ENCODE data around the gene TNFRSF1B.

TNFRSF1B gene

DNA sequence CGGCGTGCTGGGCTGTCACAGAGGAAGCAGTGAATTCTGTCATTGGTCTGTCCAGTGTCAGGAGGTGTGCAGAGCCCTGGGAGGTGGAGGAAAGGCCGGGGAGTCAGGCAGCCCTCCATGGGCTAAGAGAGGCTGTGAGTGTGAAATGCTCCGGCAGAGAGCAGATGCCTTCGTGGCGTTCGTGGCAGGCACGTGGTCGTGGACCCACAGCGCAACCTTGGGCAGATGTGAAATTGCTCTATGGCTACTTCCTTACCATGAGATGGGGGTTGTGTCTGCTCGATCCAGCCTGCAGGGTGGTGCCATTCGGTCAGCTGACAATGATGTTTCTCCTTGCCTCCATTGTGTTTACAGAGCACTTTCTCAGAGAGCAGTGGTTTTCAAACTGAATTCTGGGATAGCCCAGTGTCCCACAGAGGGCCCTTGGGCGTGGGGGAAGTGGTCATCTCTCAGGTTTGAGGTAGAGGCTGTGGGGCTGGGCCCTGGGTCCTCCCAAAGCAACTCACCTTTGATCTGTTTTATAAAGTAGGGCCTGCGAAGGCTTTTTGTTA, 27.9 kb downstream of the TNFRSF1B start:
- DNase-seq (ENCODE audit: low read depth): no peak

DNA sequence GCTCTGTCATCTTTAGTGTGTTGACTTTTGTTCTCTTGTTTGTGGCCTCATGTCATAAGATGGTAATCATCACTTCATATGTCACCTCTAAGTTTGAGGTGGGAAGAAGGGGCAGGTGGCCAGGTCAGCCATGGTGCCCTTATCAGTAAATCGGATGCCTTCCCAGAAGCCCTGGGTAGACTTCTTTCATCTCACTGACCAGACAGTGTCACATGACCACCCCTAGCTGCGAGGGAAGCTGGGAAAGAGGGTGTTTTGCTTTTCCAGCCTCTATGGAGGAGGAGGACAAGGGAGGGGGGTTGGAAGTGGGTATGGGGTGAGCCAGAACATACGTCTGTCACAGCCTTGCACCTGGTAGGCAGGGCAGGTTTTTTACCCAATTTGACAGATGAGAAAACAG, 28.6 kb downstream of the TNFRSF1B start:
- no peak for DNase-seq (ENCODE audit: low read depth)

DNA sequence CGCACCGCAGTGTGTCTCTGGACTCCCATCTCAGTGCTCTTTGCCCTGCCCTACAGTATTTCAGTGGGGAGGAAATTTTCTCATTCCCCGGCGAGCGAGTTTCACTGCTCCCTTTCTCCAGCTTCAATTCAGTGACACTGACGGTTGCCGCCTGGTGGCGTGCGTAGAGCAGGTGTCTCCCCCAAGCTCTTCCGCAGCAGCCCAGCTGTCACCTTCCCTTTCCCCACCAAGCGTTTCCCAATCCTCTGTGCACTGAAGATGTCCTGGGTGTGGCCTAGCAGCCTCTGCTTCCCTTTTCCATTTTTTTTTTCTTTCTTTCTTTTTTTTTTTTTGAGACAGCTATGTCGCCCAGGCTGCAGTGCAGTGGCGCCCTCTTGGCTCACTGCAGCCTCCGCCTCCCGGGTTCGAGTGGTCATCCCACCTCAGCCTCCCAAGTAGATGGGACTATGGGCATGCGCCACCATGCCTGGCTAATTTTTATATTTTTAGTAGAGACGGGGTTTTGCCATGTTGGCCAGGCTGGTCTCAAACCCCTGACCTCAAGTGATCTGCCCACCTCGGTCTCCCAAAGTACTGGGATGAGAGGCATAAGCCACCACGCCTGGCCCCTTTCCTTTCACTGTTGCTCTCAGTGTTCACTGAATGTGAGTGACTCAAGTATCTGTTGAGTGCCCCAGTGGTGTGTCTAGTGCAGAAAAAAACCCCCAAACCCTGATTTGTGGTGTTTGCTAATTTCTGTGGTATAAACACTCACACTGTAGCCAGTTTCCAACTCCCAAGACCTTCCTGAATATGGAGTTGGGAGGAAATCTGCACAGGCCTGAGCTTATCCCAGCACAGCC, 30.1 kb downstream of the TNFRSF1B start:
- no peak for DNase-seq (ENCODE audit: low read depth)

DNA sequence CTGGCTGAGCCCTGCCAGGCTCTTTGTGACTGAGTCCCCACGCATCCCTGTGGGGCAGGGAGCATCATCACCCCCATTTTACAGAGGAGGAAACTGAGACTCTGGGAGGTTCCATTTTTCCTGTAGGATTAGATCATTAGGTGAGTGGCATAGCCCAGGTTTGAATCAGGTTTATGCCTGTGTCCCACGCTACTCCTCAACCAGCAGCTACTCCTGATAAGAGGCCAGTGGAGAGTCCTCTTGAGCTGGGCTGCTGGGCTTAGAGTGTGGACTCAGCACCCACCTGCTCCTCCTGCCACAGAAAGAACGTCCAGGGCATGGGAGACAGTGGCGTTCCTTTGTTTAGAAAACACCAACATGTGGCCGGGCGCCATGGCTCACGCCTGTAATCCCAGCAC, 30.7 kb downstream of the TNFRSF1B start:
- DNase-seq (ENCODE audit: low read depth): no peak

DNA sequence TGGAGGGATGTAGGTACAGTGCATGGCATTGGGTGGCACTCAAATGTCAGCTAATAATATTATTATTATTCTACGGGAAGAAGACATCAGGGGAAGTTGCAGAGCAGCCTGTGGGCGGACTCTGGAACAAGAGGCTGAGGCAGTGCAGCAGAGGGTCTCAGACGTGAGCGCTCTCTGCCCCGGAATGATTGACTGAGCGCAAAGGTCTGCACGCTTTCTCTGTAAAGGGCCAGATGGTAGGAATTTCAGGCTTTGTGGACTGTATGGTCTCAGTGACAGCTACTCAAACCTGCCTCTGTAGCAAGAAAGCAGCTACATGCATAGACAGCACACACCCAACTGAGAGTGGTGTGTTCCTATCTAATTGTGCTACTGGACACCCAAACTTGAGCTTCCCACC, 33.4 kb downstream of the TNFRSF1B start:
- DNase-seq (ENCODE audit: low read depth): no peak

DNA sequence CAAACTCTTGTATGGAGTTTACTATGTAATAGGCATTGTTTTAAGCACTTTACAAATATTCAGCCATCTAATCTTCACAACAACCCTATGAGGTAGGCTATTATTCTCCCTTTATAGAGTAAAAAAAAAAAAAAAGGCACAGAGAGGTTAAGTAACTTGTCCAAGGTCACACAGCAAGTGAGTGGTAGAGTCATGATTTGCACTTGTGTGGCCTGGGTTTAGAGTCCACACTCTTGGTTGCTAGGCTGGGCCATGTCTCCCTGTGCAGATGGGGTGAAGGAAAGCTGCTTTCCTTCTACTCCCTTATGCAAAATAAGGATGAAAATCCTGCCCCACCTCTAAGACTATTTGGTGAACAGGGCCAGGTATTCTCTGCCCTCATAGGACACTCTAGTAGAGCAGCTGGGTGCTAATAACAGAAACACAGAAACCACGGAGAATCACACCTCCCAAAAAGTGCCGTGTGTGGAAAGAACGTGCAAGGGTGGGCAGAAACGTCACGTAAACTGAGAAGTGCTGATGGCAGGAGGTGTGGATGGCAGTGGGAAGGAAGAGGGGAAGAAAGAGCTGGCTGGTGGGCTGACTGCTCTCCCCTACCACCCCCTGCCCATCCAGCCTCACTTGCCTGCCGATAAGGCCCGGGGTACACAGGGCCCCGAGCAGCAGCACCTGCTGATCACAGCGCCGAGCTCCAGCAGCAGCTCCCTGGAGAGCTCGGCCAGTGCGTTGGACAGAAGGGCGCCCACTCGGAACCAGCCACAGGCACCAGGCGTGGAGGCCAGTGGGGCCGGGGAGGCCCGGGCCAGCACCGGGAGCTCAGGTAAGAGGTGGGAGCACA, 34.8 kb downstream of the TNFRSF1B start:
- peak; percentile 42 for DNase-seq (ENCODE audit: low read depth)

DNA sequence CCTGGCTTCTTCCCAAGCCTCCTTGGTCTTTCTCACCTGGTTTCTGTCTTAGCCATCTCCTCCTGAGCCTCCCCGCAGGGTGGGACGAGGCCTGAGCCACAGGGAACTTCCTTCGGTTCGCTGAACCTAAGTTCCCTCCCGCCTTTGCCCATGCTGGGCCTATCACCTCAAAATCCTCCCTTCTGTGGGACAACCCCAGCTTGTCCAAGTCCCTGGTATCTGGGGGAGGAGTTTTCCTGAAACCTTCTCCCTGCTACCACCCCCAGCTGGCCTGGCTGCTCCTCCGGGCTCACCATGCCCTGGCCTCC, 35.4 kb downstream of the TNFRSF1B start:
- DNase-seq (ENCODE audit: low read depth): no peak

DNA sequence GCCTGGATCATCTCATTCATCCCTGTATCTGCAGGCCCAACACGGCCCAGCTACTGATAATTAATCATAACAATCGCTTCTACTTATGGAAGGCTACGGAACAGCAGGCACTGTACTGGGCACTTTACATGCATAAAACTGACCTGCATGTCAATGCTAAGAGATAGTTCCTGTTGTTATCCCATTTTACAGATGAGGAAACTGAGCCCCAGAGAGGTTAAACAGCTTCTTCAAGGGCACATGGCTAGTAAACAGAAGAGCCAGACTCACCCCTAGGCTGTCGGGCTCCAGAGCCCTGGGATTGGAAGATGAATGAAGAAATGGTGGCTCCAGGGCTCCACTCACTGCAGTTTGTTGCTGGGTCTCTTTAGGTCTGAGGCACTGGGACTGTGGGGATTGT, 35.8 kb downstream of the TNFRSF1B start:
- DNase-seq (ENCODE audit: low read depth): no peak

DNA sequence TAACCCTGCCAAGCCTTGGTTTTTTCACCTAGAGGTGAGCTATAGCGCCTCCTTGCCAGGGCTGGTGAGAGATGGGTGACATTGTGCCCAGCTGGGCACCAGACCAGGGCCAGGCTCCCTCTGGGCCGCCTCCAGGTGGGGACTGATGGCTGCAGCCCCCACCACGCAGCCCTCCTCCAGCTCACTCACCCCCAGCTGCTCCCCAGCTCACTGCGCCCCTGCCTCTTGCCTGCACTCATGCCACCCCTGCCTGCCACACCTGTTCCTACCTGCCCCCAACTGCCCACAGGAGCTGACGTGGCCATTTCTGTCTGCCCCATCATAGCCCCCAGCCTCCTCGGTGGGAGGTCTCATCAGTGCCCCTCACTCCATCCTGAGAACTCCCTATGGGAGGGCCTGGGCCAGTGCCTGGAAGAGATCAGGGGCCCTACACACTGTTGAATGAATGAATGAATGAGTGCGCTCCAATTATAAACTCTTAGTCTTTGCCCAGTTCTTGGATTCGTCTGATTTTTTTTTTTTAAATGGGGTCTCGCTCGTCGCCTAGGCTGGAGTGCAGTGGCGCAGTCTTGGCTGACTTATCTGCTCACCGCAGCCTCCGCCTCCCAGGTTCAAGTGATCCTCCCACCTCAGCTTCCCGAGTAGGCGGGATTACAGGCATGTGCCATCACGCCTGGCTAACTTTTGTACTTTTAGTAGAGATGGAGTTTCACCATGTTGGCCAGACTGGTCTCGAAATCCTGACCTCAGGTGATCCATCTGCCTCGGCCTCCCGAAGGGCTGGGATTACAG, 36.6 kb downstream of the TNFRSF1B start:
- no peak for DNase-seq (ENCODE audit: low read depth)

DNA sequence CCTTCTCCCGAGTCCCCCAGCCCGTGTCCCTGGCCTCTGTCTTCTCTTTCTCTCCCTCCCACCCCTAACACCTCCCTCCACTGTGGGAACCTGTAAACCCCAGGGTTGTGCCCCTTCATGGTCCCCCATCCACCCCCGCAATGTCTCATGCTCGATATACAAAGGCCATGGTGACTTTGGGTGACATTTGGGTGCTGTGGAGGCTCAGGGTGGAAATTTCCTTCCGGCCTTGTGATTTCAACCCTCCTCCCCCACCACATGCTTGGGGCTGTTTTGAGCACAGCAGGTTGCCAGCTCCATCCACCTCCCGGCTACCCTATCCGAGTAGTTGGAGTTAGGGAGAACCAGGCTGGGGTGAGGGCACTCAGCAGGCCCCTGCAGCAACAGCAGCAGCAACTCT, 37.3 kb downstream of the TNFRSF1B start:
- DNase-seq (ENCODE audit: low read depth): peak; percentile 62

DNA sequence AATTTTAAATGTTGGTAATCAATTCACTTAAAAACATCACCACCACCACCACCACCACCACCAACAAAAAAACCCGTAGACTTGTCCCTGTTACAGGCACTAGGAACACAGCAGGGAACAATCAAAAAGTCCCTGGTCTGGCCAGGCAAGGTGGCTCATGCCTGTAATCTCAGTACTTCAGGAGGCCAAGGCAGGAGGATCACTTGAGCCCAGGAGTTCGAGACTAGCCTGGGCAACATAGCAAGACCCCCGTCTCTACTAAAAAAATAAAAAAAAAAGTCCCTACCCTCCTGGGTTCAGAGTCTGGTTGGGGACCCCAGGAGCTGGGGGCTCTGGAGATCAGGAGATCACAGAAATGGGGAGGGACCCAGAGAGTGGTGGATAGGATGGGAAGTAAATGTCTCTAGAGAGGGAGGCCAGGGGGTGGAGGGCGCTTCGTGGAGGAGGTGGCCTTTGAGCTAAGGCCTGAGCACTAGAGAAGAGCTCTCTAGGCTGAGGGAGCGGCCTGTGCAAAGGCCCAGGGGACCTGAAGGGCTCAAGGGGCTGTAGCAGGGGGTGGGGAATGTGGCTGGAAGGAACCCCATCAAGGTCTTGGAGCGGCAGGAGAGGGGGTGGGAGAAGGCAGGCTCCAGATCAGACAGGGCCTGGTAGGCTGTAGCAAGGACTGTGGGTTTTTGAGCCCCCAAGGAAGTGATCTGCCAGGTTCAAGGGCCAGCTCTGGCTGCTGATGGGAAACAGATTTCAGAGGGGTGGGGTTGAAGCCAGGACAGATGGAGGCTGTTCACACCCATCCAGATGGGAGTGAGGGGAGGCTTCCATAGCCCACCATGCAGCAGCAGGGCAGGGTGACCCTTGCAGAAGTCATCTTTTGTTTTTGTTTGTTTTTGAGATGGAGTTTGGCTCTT, 38.2 kb downstream of the TNFRSF1B start:
- no peak for DNase-seq (ENCODE audit: low read depth)

DNA sequence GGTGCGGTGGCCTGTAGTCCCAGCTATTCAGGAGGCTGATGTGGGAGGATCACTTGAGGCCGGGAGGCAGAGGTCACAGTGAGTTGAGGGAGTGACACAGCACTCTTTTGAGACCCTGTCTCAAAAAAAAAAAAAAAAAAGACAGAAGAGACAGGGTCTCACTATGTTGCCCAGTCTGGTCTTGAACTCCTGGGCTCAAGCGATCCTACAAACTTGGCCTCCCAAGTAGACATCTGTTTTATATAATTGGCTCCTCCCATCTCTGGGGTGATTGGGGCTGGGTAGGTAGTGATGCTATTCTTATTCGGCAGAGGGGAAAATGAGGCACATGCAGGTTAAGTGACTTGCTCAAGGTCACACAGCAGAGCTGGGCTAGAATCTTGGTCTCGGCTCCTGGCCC, 39.4 kb downstream of the TNFRSF1B start:
- DNase-seq (ENCODE audit: low read depth): no peak

DNA sequence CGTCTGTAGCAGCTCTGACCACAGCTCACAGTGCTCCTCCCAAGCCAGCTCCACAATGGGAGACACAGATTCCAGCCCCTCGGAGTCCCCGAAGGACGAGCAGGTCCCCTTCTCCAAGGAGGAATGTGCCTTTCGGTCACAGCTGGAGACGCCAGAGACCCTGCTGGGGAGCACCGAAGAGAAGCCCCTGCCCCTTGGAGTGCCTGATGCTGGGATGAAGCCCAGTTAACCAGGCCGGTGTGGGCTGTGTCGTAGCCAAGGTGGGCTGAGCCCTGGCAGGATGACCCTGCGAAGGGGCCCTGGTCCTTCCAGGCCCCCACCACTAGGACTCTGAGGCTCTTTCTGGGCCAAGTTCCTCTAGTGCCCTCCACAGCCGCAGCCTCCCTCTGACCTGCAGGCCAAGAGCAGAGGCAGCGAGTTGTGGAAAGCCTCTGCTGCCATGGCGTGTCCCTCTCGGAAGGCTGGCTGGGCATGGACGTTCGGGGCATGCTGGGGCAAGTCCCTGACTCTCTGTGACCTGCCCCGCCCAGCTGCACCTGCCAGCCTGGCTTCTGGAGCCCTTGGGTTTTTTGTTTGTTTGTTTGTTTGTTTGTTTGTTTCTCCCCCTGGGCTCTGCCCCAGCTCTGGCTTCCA, 40.1 kb downstream of the TNFRSF1B start:
- no peak for DNase-seq (ENCODE audit: low read depth)

DNA sequence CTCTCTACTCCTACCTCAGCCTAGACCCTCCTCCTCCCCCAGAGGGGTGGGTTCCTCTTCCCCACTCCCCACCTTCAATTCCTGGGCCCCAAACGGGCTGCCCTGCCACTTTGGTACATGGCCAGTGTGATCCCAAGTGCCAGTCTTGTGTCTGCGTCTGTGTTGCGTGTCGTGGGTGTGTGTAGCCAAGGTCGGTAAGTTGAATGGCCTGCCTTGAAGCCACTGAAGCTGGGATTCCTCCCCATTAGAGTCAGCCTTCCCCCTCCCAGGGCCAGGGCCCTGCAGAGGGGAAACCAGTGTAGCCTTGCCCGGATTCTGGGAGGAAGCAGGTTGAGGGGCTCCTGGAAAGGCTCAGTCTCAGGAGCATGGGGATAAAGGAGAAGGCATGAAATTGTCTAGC, 41.5 kb downstream of the TNFRSF1B start:
- no peak for DNase-seq (ENCODE audit: low read depth)

DNA sequence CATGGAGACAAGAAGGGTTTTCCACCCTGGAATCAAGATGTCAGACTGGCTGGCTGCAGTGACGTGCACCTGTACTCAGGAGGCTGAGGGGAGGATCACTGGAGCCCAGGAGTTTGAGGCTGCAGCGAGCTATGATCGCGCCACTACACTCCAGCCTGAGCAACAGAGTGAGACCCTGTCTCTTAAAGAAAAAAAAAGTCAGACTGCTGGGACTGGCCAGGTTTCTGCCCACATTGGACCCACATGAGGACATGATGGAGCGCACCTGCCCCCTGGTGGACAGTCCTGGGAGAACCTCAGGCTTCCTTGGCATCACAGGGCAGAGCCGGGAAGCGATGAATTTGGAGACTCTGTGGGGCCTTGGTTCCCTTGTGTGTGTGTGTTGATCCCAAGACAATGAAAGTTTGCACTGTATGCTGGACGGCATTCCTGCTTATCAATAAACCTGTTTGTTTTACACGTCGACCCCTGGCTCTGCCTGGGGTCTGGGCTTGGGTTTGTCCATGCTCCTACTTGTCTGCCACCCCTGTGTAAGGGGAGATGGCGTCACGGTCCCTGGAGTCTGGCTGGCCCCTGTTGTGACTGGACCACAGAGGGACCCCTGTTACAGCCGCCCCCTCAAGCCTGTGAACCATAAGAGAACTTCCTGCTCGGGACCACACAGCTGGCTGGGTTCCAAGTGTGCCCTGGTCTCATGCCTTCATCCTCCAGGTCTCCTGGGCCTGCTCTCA, 42.1 kb downstream of the TNFRSF1B start:
- DNase-seq (ENCODE audit: low read depth): peak; percentile 76

DNA sequence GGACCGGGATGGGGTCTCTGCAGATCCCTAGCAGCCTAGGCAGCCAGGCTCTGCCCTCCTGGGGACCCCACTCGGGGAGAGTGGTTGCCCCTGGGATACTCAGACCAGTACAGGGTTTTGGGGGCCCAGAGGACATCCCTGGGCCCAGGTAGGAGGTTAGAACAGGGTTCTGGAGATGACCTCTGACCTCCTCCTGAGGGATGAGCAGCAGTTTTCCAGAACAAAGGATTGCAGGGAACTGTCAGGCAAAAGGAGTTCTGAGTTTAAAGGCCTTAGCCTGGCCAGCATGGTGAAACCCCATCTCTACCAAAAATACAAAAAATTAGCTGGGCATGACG, 42.7 kb downstream of the TNFRSF1B start:
- no peak for DNase-seq (ENCODE audit: low read depth)

DNA sequence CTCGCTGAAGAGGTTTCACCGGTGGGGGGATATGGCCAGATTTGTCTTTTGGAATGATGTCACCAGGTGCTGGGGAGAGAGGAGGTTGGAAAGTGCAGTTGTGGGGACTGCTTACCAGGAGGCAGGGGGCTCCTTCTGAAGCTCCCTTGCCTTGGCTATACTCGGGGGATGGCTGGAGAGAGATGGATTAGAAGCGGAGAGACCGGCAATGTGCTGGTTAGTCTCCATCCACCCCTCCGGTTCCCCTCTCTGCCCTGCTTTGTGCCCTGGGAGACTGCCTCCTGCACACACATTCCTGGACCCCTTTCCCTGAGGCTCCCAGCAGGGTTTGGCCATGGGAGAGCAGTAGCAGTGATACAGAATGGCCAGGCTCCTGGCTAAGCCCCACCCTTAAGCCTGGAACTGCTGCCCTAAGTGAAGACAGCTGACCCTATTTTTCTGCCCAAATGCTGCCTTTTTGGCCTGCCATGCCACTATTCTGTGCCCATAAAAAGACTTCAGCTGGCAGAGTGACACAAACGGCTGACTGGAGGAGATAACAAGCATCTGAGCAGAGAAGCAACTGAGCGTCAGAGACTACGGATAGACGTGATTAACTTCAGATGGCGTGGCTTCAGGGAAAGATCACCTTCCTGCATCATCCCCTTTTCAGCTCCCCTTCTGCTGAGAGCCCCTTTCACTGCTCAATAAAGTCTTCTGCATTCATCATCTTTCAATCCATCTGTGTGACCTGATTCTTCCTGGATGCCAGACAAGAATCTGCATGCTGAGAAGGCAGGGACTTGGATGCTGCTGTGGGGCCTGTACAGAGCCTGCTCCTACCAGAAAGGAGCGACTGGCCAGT, 48.5 kb downstream of the TNFRSF1B start:
- no peak for DNase-seq (ENCODE audit: low read depth)

DNA sequence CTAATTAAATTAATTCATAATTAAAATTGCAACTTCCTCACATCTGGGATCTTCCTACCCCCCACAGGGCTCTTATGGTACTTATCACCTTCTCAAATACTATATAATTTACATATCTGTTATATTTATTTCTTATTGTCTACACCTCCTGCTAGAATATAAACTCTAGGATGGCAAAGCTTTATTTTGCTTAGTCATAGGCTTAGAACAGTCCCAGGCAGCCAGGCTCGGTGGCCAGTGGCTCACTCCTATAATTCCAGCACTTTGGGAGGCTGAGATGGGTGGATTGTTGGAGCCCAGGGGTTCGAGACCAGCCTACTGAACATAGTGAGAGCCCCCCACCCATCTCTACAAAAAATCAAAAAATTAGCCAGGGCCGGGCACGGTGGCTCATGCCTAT, 53.0 kb downstream of the TNFRSF1B start:
- DNase-seq (ENCODE audit: low read depth): no peak

DNA sequence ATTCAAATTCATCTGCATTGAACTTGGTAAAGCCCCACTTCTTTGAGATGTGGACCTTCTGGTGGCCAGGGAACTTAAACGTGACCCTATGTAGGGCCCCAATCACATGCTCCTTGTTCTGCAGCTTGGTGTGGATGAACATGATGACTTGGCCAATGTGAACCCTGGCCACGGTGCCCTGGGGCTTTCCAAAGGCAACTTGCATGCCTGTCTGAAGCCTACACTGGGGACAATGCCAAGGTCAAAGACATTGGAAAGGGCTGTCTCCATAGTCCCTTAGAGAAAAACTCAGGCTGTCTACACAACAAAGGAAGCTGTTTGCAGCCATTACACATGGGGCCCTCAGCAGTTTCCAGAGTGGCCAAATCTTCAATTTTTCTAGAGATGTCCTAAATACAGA, 54.1 kb downstream of the TNFRSF1B start:
- no peak for DNase-seq (ENCODE audit: low read depth)
